Hematopoietic multipotent progenitor cell treated with erythropoietin and hydrocortisone succinate and interleukin-3 and kit ligand, for 6 days (in vitro differentiated cells): ENCODE data around the gene ALG14.
A peak's percentile ranks its signal among the peaks of the same experiment; 100 is the strongest.
"Not testable (repeated sequence)": the region's sequence is repeated elsewhere in the genome, so short reads cannot be mapped to it uniquely, and the experiment has no call there.

Experiments used
- DNase-seq: peaks from one replicate; pipeline ENCODE4 v3.0.0-alpha.2; 2015

Gene ALG14

DNA sequence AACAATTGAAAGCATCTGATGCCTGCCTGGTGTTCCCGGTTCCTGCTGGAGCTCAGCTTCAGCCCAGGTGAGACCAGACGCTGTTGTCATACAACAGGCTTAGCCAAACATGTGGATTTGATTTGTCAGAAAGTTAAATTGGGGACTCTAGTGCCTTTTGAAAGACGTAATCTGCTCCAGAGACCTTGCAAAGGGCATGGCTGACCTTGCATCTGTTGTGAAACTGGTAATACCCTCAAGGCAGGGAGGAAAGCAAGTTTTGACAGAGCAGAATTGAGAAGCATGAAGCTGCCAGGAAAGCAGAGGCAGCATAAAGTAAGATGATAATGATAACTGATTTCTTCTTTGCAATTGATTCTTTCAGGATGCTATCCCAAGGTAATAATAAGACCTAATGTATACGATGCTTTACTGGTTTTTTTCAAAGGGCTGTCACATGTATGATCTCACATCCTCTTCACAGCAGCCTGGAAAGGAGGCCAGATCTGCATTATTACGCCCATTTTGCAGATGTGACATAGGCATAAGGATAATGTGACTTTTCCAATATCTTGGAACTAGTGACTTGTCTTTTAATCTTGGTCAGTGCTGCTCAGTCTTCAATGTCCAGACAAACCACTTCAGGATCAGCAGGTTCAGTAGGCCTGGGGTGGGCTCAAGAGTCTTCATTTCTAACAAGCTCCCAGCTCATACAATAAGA lies 121.1 kb downstream of the ALG14 start:
- DNase-seq = no peak

DNA sequence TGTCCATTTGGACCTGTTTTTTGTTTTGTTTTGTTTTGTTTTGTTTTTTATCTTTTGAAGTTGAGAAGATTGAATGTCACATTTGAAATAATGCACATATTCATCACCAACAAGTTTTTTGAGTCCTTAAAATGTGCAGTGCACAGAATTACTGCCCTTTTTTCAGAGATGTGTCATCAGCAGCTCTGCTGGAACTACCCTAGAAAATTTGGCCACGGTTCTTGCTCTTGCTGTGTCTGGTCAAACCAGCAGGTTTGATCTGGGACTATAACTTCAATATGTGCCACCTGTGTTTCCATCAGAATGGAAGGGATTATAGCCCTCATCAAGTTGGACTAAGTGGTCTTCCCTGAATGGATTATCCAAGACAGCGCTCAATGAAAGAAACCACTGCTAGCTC lies 121.7 kb downstream of the ALG14 start:
- no peak for DNase-seq

DNA sequence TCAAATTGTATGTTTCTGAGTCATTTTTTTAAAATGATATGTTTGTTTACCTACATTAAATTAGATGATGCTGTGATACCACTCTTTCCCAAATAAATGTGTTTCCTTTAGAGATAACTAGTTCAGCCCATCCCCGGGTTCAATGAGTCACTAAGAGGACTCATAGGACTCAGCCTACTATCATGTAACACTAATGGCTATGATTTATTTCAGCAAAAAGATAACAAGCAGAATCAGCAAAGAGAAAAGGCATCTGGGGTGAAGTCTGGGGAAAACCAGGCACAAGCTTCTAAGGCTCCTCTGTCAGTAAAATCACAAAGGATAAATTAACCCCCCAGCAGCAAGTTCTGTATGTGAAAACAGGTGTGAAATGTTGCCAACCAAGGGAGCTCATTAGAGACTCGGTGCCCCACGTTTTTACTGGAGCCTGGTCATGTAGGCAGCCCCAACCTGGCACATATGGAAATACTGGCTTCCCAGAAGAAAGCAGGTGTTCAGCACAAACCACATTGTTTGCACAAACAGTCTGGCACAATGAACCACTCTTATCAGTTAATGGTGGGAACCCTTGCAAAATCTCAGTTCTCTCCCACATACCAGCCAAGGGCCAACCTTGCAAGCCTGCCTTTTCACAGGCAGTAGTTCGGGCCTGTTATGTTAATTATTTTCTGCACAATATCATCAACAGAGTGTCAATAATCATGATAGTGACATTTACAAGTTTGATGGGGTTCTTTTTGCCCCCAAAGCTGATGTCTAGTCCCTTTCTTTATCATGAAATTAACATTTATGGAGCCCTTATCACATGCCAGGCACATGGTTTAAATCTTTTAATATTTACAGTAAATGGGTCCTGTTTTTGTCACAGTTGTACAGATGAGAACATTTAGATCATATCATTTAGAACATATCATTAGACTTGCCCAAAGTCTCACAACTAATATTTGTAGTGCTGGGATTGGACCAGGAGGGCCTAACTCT lies 122.8 kb downstream of the ALG14 start:
- no peak for DNase-seq

DNA sequence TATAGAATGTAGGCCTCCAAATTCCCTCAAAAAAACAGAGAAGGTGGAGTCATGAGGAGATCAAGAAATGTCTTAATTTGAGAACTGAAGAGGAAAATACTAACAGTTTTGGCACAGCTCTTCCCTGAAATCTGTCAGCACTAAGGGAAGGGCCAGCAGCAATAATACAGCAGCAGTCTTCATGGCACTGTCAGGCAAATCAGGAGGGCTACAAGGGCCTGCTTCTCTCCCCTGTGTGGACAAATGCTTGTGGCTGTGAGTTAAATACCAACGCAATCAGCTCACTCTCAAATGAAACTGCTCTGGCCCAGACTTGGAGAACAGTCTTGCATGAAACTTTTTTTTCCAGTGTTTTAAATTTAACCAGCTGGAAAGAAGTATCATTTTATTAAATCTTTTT lies 125.3 kb downstream of the ALG14 start:
- DNase-seq = no peak

DNA sequence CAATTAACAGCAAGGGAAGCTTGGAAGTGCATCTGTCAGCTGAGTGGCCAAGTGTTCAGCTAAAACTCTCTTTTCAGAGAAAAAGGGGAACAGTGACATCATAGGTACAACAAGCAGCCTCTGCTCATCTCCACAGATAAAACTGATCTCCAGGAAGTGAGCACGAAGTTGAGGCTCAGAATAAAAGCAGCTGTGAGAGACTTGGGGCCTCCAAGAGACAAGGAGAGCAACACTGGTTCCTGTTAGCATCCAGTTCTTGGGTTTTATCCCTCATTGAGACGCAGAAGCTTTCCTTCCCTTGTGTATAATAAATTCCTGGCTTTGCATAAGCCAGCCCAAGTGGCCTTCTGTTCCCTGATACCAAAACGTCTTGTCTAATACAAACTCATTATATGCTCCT lies 125.9 kb downstream of the ALG14 start:
- DNase-seq = peak; percentile 14

DNA sequence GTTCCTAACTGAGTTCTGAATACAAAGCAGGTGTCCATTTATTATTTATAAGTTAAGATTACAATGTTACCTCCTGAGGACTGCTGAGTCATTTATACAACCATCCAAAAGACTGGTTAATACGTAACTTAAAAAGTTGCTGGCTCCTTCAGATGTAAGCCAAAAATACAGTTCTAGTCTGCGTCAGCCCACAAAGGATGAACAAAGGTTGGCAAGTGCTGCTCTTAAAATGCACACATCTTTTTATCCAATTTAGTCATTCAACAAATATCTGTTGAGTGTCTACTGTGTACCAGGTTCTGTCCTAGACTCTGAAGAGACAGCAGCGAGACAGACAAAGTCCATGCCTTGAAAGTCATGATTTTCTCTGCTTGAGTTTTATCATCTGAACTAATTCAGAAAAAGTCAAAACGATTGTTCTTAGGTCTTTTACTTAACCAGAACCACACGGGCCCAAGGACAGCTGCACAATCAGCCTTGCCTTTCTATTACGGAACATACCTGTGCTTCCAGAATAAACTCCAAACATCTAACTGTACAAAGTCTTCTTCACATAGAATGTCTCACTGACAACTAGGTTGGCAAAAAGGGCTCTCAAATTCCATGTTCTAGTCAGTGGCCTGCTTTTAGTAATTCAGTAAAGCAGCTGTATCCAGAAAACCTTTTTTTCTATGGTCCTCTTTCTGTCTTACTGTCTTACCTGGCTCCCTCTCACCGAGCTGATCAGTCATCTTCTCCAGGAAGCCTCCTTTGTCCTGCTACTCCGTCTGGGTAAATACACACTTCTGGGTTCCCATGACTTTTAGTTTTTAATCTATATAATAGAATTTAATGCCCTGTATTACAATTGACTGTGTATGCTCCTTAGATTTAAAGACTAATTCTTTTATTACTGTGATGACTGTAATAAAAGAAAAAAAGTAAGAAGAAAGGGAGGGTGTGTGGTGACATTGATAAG lies 130.3 kb downstream of the ALG14 start:
- no peak for DNase-seq

DNA sequence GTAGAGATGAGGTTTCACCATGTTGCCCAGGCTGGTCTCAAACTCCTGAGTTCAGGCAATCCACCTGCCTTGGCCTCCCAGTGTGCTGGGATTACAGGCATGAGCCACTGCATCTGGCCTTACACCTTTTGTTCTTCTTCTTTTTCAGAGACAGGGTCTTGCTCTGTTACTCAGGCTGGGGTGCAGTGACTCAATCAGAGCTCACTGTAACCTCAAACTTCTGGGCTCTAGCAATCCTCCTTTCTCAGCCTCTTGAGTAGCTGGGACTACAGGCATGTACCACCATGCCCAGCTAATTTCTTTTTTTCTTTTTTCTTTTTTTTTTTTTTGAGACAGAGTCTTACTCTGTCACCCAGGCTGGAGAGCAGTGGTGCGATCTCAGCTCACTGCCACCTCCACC lies 131.3 kb downstream of the ALG14 start:
- DNase-seq = not testable (repeated sequence)

DNA sequence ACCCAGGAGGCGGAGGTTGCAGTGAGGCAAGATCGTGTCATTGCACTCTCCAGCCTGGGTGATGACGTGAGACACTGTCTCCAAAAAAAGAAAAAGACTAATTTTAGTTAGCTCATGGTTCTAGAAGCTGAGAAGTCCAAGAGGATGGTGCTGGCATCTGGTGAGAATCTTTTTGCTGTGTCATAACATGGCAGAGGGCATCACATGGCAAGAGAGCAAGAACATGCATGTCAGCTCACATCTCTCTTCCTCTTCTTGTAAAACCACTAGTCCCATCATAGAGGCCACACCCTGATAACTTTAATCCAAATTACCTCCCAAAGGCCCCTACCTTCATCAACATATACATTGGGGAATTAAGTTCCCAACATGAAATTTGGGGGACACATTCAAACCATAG lies 132.0 kb downstream of the ALG14 start:
- peak; percentile 32 for DNase-seq

DNA sequence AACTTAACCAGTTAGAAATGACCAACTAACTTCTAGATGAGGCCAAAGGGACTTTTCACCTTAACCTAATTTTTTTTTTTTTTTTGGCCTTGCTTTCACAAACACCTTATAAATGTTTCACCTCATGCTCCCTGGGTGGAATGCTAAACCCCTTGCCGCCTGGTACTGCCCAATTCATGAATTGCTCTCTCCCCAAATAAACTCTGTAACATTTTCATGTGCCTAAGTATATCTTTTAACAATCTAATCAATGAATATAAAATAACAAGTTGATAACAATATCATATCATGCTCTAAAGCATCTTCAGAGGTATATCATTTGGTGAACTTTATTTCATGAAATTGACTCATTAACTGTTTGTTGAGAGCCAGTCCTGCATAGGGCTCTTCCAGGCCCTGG lies 134.9 kb downstream of the ALG14 start:
- no peak for DNase-seq

DNA sequence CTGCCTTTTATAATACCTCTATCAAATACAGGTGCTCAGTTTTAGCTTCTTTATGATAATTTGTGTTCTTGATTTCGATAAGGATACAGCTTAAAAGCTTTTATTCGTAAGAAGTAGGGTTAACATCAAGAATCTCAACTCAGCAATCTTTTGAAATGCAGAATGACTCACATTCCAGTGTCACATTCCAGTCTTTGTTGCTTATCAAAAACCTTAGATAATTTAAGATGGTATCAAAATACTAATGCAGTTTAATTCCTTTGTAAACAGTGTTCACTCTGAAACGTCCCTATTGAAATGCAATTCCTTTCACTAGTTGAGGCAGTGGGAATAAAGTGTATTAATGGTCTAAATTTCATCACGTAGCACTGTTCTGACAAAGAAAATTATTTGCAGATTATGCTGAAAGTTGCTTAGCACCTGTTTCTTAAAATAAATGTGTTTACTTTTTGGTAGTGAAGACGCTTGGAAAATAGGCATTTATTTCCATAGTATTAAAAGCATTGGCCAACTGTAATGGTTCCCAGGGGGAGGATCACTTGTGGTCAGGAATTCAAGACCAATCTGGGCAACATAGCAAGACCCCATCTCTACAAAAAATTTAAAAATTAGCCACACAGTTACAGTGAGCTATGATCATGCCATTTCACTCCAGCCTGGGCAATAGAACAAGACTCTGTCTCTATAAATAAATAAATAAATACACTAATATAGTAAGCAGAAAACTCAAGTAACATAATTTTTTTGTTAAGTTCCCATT lies 135.7 kb downstream of the ALG14 start:
- no peak for DNase-seq

DNA sequence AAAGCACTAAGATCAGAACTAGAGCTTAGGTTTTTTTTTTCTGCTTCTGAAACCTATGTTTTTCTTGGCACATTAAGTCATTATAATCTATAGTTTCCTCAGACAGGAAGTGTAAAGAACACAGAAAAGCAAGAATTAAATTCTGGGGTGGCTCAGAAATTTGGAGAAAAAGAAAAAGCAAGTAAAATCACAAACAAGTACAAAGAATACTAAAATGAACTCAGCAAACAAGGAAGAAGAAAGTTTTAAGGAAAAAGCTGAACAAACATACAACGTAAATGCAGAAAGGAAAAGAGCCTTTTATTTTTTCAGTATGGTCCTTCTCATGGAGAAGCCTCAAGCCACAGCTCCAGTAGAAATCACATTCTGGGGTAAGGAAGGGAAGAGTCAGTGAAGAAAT lies 137.3 kb downstream of the ALG14 start:
- DNase-seq = no peak

DNA sequence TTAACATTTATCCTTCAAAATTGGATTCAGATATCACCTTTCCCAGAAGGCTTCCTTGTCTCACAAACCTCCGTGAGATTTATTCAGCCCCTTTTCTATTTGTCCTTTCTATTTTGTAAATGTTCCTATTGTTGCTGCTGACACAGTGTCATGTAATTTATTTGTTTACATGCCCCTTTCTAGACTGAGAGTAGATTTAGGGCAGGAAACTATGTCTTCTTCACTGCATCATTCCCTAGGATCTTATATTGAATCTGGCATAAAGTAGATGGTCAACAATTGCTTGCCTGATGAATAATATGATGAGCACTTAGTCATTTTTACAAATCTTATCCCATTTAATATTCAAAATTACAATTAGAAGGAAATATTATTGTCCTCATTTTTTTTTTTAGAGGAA lies 137.7 kb downstream of the ALG14 start:
- no peak for DNase-seq

DNA sequence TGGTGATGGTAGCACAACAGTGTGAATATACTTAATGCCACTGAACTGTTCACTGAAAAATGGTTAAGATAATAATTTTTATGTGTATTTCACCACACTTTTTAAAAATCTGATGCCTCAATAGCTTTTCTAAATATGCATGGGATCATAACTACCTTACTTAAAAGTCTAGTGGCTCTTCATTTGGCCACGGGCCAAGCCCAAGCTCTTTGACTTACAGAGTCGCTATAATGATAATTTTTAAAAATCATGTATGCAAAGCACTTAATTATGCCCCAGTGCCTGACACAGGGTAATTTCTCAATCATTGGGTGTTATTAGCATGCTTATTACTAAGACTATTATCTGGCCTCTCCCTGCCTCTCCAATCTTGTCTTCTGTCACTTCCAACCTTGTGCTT lies 138.2 kb downstream of the ALG14 start:
- DNase-seq = no peak

DNA sequence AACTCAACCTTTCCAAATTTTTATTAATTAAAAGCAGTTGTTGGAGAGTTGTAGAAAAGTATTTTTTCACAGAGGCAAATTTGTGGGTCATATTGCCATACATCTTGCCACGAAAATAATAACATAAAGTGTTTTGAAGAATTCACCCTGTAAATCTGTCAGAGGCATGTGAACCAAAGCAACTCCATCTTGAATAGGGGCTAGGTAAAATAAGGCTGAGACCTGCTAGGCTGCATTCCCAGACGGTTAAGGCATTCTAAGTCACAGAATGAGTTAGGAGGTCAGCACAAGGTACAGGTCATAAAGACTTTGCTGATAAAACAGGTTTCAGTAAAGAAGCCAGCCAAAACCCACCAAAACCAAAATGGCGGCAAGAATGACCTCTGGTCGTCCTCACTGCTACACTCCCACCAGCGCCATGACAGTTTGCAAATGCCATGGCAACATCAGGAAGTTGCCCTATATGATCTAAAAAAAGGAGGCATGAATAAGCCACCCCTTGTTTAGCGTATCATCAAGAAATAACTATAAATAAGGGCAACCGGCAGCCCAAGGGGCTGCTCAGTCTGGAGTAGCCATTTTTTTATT lies 141.4 kb downstream of the ALG14 start:
- no peak for DNase-seq

DNA sequence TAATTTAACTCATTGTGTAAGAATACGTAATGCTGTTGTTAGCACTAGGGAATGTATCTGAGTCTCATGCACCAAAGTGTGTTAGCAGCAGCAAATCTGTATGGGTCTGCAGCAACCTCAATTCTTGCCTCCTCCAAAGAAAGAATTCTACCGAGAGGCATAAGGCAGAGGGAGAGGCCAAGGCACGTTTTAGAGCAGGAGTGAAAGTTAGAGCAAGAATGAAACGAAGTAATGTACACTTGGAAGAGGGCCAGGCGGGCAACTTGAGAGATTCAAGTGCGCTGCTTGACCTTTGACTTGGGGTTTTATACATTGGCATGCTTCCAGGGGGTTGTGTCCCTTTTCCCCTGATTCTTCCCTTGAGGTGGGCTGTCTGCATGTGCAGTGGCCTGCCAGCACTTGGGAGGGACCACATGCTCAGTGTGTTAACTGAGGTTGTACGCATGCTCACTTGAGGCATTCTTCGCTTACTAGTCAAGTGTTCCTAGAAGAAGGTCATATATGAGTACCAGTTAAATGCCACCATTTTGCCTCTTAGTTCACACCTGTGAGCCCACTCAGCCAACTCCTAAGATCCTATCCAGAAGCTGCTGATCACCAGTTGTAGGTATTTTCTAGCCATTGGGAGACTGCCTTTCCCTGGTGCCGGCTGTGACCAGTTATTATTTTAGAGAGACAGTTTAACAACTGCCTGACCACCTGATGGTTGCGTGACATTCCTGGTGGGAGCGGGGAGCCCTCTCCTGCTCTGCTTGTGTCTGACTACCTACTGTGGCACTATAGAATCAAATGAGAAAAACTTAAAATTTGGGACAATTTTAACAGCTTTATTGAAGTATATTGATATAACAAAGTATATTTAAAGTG lies 143.2 kb downstream of the ALG14 start:
- DNase-seq = no peak

DNA sequence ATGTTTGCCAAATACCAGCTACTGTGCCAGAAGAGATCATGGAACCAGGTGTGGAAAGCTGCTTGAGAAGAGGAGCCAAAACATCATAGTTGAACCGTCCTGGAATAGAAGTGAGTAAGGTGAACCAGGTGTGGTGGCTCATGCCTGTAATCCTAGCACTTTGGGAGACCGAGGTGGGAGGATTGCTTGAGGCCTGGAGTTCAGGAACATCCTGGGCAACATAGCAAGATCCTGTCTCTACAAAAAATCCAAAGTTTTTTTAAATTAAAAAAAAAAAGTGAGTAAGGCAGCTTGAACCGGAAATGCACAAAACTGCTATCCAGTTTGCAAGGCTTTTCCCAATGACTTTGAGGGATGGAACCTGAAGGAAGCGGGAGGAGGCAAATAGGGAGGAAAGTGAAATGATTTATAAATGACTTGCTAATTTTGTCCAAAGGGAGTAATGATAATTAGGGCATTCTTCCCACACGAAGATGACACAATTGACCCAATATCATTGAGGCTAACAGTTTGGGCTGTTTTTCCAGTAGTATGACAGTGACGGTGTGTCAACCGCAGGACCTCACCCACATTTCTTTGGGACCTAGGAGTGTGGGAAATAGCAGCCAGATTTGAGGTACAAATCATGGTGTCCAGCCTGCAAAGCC lies 144.3 kb downstream of the ALG14 start:
- DNase-seq = no peak

DNA sequence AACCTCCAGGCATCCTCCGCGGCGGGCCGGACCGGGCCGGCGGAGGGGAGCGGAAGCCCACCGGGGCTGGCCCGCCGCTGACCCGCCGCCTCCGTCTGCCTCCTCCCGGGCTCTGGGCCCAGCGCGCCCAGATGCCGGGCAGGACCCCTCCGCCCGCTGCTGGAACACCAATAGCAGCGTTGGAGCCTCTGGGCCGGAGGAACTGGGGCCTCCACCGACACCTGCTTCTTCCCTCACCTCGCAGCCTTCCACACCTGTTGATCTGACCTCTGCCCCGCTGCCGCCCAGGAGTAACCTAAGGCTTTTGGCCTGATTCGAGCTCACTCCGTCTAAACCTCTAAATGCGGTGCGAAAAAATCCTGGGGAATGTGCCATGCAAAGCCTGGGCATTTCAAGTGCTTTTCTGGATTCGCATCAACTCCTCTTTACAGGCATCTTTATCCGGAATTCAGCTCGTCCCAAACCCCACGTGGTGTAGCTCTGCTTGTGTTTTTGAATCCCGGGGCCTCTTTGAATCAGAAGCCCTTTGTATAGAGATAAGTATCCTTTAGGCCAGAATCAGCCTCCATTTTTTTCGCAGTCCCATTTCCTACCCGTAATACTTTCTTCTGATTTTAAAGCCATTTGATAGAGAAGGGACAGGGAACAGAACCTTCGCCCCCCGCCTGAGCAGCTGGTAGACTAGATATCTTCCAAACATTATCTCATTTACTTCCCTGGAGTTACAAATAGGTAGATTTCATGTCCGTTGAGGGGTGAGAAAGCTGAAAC lies 145.2 kb downstream of the ALG14 start:
- peak; percentile 18 for DNase-seq

DNA sequence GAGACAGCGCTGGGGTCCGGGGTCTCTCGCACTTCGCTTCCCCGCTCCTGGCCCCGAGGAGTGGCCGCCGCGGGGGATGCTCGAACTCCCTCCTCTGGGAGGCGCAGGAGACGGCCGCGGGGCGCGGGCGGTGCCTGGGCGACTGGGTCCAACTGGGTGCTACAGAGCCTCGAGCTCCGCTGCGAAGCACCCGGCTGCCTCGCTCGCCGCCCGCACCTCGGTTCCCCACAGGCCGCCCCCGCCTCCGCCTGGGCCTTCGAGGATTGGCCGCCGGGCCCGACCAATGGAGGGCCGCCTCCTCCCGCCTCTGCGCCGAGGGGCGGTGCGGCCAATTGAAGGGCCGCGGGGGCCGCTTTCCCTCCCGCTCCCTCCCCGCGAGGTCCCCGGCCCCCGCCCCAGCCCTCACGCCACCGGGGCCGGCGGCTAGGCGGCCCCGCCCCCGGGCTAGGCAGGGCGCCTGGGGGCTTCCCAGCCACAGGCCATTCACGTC lies 145.8 kb downstream of the ALG14 start, which contains the start of gene CNN3:
TSS of gene CNN3 (minus strand) at position 196 of the 490 bp plus-strand sequence. CDS start 216 bp downstream, outside the sequence.
- peak; percentile 81 for DNase-seq
